ENCODE results near the gene RNF181. TPM values are rescaled to one million over a fixed set of nuclear protein-coding genes. Genes with fewer than 3 reads are reported as not detected.

RNF181 gene
- total and polyA plus RNA-seq, 2 of the 13 experiments (the other 11 are each of a cell fraction or from before 2014, with no cell fraction given) = 224 to 578 TPM

DNA sequence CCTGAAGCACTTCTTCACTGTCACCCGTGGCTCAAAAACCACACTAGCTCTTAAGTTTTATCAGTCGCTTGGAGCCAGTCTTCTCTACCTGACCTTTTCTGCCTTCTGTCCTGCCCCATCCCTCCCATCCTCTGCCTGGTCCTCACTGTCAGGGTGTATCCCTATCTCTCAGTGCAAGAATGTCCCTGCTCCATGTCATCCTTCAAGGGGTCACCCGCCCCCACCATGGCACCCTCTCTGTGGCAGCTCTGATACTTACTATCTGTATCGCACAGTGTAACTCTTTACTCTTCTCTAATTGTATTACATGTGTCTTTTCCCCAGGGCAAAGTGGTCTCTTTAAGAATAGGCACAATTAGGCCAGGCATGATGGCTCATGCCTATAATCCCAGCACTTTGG is 6.9 kb upstream of the RNF181 start:
- ATAC-seq (no peak), DNase-seq (ENCODE audit: low spot score) (no peak), FAIRE-seq (no peak)
- no peak overlapping the region for H3K9ac ChIP-seq (ENCODE audit: insufficient read depth, low read depth, low read length)
- BruUV-seq (replicated peaks) = no TSS peak
- ChIA-PET CTCF (ENCODE audit: low intra/inter-chr PET ratio, low total read pairs) (no interaction called here), POLR2A (interaction anchor here (1.6 to 25.9 kb wide), 4 partner anchors 9 to 31 kb away, joined by 8 to 795 read pairs (median 334); partner anchors contain the start of genes C2orf68, GGCX, RNF181 and TMEM150A)
- no peak overlapping the region for H3K4me3 ChIP-seq (replicated peaks in 1 of 3; ENCODE audit: insufficient read depth in 1 of 3, low read depth in 2 of 3, low read length in 3 of 3)
- H3K27ac ChIP-seq (ENCODE audit: extremely low read length, insufficient read depth, low read length) = no peak overlapping the region
- H3K9me3 ChIP-seq (ENCODE audit: low read length) = no peaks in the 10 kb centered on the region
- H2AFZ ChIP-seq (ENCODE audit: low read length) = no peak overlapping the region
- WGBS (ENCODE audit: low lambda C conversion rate) = 80% methylated on average over 4 of the region's 4 CpGs
- H4K20me1 ChIP-seq (ENCODE audit: insufficient read depth, low read length) = no peaks in the 10 kb centered on the region
- H3K27me3 ChIP-seq (ENCODE audit: control insufficient read depth in 1 of 2, insufficient read depth in 2 of 2, low read length in 2 of 2) = no peaks in the 10 kb centered on the region
- in situ Hi-C loops (cut with HindIII; ENCODE audit: extremely low pct_ligation_motif_present, low pct_unique_long_range_greater_than_20kb) (no loop called here), intact Hi-C loops (cut with micrococcal nuclease; ENCODE audit: unreplicated experiment) (no loop called here)
- no peaks in the 10 kb centered on the region for H3K79me2 ChIP-seq (ENCODE audit: insufficient read depth, low read length)
- H3K36me3 ChIP-seq (replicated peaks in 1 of 2; ENCODE audit: control insufficient read depth in 1 of 2, insufficient read depth in 2 of 2, low read length in 2 of 2) = no peaks in the 10 kb centered on the region
- no peak overlapping the region for H3K4me2 ChIP-seq (ENCODE audit: low read depth, low read length)
- no peak for TF ChIP-seq ZNF776 (CRISPR knock-in tag; IDR thresholded peaks at IDR 0.05)
- no peak for TF ChIP-seq HOXA7 (CRISPR knock-in tag; IDR thresholded peaks at IDR 0.05)
- TF ChIP-seq CEBPG (CRISPR knock-in tag; IDR thresholded peaks at IDR 0.05) = no peak
- TF ChIP-seq, protein P1, sequence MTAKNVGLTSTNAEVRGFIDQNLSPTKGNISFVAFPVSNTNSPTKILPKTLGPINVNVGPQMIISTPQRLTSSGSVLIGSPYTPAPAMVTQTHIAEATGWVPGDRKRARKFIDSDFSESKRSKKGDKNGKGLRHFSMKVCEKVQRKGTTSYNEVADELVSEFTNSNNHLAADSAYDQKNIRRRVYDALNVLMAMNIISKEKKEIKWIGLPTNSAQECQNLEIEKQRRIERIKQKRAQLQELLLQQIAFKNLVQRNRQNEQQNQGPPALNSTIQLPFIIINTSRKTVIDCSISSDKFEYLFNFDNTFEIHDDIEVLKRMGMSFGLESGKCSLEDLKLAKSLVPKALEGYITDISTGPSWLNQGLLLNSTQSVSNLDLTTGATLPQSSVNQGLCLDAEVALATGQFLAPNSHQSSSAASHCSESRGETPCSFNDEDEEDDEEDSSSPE (CRISPR knock-in tag; IDR thresholded peaks at IDR 0.05) = no peak
- no peak for TF ChIP-seq ZNF550 (CRISPR knock-in tag; IDR thresholded peaks at IDR 0.05; ENCODE audit: borderline replicate concordance)
- no peak for TF ChIP-seq DPF2 (CRISPR knock-in tag; IDR thresholded peaks at IDR 0.05; ENCODE audit: borderline replicate concordance, low read depth)
- no peak for TF ChIP-seq THAP11 (CRISPR knock-in tag; IDR thresholded peaks at IDR 0.05)
- no peak for TF ChIP-seq TBP (CRISPR knock-in tag; IDR thresholded peaks at IDR 0.05)
- TF ChIP-seq MBD4 (IDR thresholded peaks at IDR 0.05; ENCODE audit: borderline replicate concordance, low read length) = no peak
- TF ChIP-seq HMG20A (CRISPR knock-in tag; IDR thresholded peaks at IDR 0.05; ENCODE audit: borderline replicate concordance) = no peak
- no peak for TF ChIP-seq ZNF556 (CRISPR knock-in tag; IDR thresholded peaks at IDR 0.05; ENCODE audit: borderline replicate concordance)
- no peak for TF ChIP-seq NCOA2 (CRISPR knock-in tag; IDR thresholded peaks at IDR 0.05)
- TF ChIP-seq, protein P2, sequence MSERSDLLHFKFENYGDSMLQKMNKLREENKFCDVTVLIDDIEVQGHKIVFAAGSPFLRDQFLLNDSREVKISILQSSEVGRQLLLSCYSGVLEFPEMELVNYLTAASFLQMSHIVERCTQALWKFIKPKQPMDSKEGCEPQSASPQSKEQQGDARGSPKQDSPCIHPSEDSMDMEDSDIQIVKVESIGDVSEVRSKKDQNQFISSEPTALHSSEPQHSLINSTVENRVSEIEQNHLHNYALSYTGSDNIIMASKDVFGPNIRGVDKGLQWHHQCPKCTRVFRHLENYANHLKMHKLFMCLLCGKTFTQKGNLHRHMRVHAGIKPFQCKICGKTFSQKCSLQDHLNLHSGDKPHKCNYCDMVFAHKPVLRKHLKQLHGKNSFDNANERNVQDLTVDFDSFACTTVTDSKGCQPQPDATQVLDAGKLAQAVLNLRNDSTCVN (CRISPR knock-in tag; IDR thresholded peaks at IDR 0.05; ENCODE audit: borderline replicate concordance) = no peak
- no peak for TF ChIP-seq EZH2 (conservative IDR thresholded peaks at IDR 0.05; ENCODE audit: low read depth, low read length)
- peaks cover 97% of the 10 kb centered on the region for H3K4me1 ChIP-seq (ENCODE audit: insufficient read depth, low read length)
